ENCODE measurements around the gene DOCK6.

GRCh38 chr19:11227195-11227886 is 35.0 kb downstream of the DOCK6 start:
- TF ChIP-seq, protein P1, sequence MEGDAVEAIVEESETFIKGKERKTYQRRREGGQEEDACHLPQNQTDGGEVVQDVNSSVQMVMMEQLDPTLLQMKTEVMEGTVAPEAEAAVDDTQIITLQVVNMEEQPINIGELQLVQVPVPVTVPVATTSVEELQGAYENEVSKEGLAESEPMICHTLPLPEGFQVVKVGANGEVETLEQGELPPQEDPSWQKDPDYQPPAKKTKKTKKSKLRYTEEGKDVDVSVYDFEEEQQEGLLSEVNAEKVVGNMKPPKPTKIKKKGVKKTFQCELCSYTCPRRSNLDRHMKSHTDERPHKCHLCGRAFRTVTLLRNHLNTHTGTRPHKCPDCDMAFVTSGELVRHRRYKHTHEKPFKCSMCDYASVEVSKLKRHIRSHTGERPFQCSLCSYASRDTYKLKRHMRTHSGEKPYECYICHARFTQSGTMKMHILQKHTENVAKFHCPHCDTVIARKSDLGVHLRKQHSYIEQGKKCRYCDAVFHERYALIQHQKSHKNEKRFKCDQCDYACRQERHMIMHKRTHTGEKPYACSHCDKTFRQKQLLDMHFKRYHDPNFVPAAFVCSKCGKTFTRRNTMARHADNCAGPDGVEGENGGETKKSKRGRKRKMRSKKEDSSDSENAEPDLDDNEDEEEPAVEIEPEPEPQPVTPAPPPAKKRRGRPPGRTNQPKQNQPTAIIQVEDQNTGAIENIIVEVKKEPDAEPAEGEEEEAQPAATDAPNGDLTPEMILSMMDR (IDR thresholded peaks at IDR 0.05) = no peak
- TF ChIP-seq POLR2A (IDR thresholded peaks at IDR 0.05) (no peak), EP300 (IDR thresholded peaks at IDR 0.05) (no peak)

Data from sigmoid colon (tissue), 4 donors.